GM23338 (cell line): ENCODE data around the gene BRICD5. TPM values are rescaled to one million over a fixed set of nuclear protein-coding genes. Genes with fewer than 3 reads are reported as not detected.

Experiments used
- ATAC-seq: fragments of 200-7000 bp; cut with Tn5 transposase; 3 replicates; pipeline ENCODE4 v1.9.1; 2020
- DNase-seq: peaks from one replicate; pipeline ENCODE4 v3.0.0-alpha.2; 2015; ENCODE audit warnings: low spot score
- H2AFZ ChIP-seq: fragments of 200-600 bp; sonication (generic); 2 replicates; pipeline ENCODE4 v1.8.0; 2016; ENCODE audit warnings: antibody characterized with exemption, mild to moderate bottlenecking, moderate library complexity
- H3F3A ChIP-seq: fragments of 200-600 bp; sonication (generic); replicated peaks from 2 replicates; pipeline ENCODE4 v1.8.0; 2017; ENCODE audit warnings: antibody characterized with exemption, mixed run types, low read depth
- H3K27ac ChIP-seq: fragments of 200-600 bp; sonication (generic); 2 replicates; pipeline ENCODE4 v1.6.1; 2016; ENCODE audit warnings: low read depth
- H3K27me3 ChIP-seq: fragments of 200-600 bp; sonication (generic); 2 replicates; pipeline ENCODE4 v1.8.0; 2016; ENCODE audit warnings: mild to moderate bottlenecking, mixed run types, moderate library complexity; ENCODE audit not compliant: insufficient read depth
- H3K36me3 ChIP-seq: fragments of 200-600 bp; sonication (generic); 2 replicates; pipeline ENCODE4 v1.8.0; 2016; ENCODE audit warnings: mild to moderate bottlenecking; ENCODE audit not compliant: insufficient read depth
- H3K4me1 ChIP-seq: fragments of 200-600 bp; sonication (generic); 2 replicates; pipeline ENCODE4 v1.8.0; 2016; ENCODE audit warnings: mild to moderate bottlenecking, moderate library complexity; ENCODE audit not compliant: insufficient read depth
- H3K4me2 ChIP-seq: fragments of 200-600 bp; sonication (generic); 2 replicates; pipeline ENCODE4 v1.7.1; 2017; ENCODE audit warnings: mixed run types
- H3K4me3 ChIP-seq: fragments of 200-600 bp; sonication (generic); 2 replicates; pipeline ENCODE4 v1.6.1; 2016; ENCODE audit warnings: mixed run types
- H3K79me2 ChIP-seq: fragments of 200-600 bp; sonication (generic); replicated peaks from 2 replicates; pipeline ENCODE4 v1.8.0; 2017; ENCODE audit warnings: mild to moderate bottlenecking; ENCODE audit not compliant: insufficient read depth
- H3K9me2 ChIP-seq: fragments of 200-600 bp; sonication (generic); 2 replicates; pipeline ENCODE4 v1.8.0; 2017; ENCODE audit not compliant: insufficient read depth
- H4K20me1 ChIP-seq: fragments of 200-600 bp; sonication (generic); replicated peaks from 2 replicates; pipeline ENCODE4 v1.8.0; 2017; ENCODE audit warnings: mild to moderate bottlenecking; ENCODE audit not compliant: insufficient read depth
- H3K27ac Mint-ChIP-seq: 2 replicates; pipeline ENCODE4 v1.8.0; 2020; ENCODE audit warnings: inconsistent platforms, mild to moderate bottlenecking, moderate library complexity, mixed read lengths
- H3K27me3 Mint-ChIP-seq: 3 replicates; pipeline ENCODE4 v1.8.0; 2022; ENCODE audit warnings: low read depth, mild to moderate bottlenecking, moderate library complexity, mixed read lengths, inconsistent platforms; ENCODE audit not compliant: insufficient read depth, poor library complexity
- H3K36me3 Mint-ChIP-seq: 3 replicates; pipeline ENCODE4 v1.8.0; 2021; ENCODE audit warnings: low read depth, mild to moderate bottlenecking, inconsistent platforms, moderate library complexity, mixed read lengths
- H3K4me1 Mint-ChIP-seq: 3 replicates; pipeline ENCODE4 v1.8.0; 2020; ENCODE audit warnings: mild to moderate bottlenecking, inconsistent platforms, mixed read lengths
- H3K4me3 Mint-ChIP-seq: 3 replicates; pipeline ENCODE4 v1.8.0; 2021; ENCODE audit warnings: moderate library complexity, mild to moderate bottlenecking, inconsistent platforms, mixed read lengths
- H3K9me3 Mint-ChIP-seq: 3 replicates; pipeline ENCODE4 v1.8.0; 2020; ENCODE audit warnings: moderate library complexity, mild to moderate bottlenecking, inconsistent platforms, mixed read lengths
- CREB1 ChIP-seq: fragments of 250-450 bp; sonication (Bioruptor Pico); IDR thresholded peaks from 2 replicates; pipeline ENCODE4 v1.5.0; 2020; ENCODE audit warnings: low read depth, mild to moderate bottlenecking, moderate library complexity
- EZH2 ChIP-seq: fragments of 200-600 bp; sonication (generic); IDR thresholded peaks from one replicate; pipeline ENCODE4 v1.8.0; 2017; ENCODE audit warnings: antibody characterized with exemption, mild to moderate bottlenecking, low read depth; ENCODE audit not compliant: unreplicated experiment
- EZH2phosphoT487 ChIP-seq: fragments of 200-600 bp; sonication (generic); IDR thresholded peaks from one replicate; pipeline ENCODE4 v1.8.1; 2018; ENCODE audit warnings: antibody characterized with exemption; ENCODE audit not compliant: unreplicated experiment
- JUNB ChIP-seq: IDR thresholded peaks from one replicate; pipeline ENCODE4 v1.6.1; 2016; ENCODE audit warnings: antibody characterized with exemption; ENCODE audit not compliant: unreplicated experiment
- NANOG ChIP-seq: IDR thresholded peaks from 2 replicates; pipeline ENCODE4 v1.6.1; 2016; ENCODE audit warnings: antibody characterized with exemption, borderline replicate concordance
- POLR2AphosphoS5 ChIP-seq: IDR thresholded peaks from 2 replicates; pipeline ENCODE4 v1.6.1; 2016; ENCODE audit warnings: antibody characterized with exemption, low read depth
- STAT1 ChIP-seq: IDR thresholded peaks from one replicate; pipeline ENCODE4 v1.6.1; 2016; ENCODE audit warnings: antibody characterized with exemption; ENCODE audit not compliant: unreplicated experiment
- ZNF114 ChIP-seq: fragments of 250-450 bp; sonication (Bioruptor Pico); IDR thresholded peaks from 2 replicates; pipeline ENCODE4 v1.5.0; 2020; ENCODE audit warnings: mild to moderate bottlenecking, moderate library complexity
- ZNF331 ChIP-seq: fragments of 250-450 bp; sonication (Bioruptor Pico); IDR thresholded peaks from 2 replicates; pipeline ENCODE4 v1.5.0; 2020; ENCODE audit warnings: low read depth, mild to moderate bottlenecking, moderate library complexity
- polyA plus RNA-seq: library from polyadenylated mRNA; unstranded; fragments of >200 nt; fragmentation: Nextera tagmentation; extraction: Ambion mirVana; gene quantifications from 2 replicates; pipeline ENCODE4 v1.2.1, GENCODE V29; 2016
- total RNA-seq: library from RNA; depleted of rRNA; stranded (reverse); fragments of >200 nt; shearing (Covaris generic); gene quantifications from 2 replicates; pipeline ENCODE4 v1.2.3, GENCODE V29; 2014
- TF ChIP-seq, protein P1 (sequence below): fragments of 250-450 bp; sonication (Bioruptor Pico); IDR thresholded peaks from 2 replicates; pipeline ENCODE4 v1.5.0; 2020; ENCODE audit warnings: mild to moderate bottlenecking, moderate library complexity
- TF ChIP-seq, protein P2 (sequence below): IDR thresholded peaks from one replicate; pipeline ENCODE4 v1.6.1; 2018; ENCODE audit warnings: antibody characterized with exemption; ENCODE audit not compliant: unreplicated experiment
- TF ChIP-seq, protein P3 (sequence below), 2 experiments: fragments of 200-600 bp in 1 of 2; sonication (generic) in 1 of 2; conservative IDR thresholded peaks; 2 replicates each; pipeline versions ENCODE4 v1.5.1 to v1.6.1; 2016 to 2017; ENCODE audit warnings: antibody characterized with exemption in 2 of 2, low read depth in 2 of 2, mild to moderate bottlenecking in 2 of 2, moderate library complexity in 1 of 2
- TF ChIP-seq, protein P4 (sequence below): IDR thresholded peaks from 2 replicates; pipeline ENCODE4 v1.6.1; 2016; ENCODE audit warnings: antibody characterized with exemption

The BRICD5 gene
- total and polyA plus RNA-seq, 2 experiments from 2014 or later: 5.3 to 6.3 TPM

DNA sequence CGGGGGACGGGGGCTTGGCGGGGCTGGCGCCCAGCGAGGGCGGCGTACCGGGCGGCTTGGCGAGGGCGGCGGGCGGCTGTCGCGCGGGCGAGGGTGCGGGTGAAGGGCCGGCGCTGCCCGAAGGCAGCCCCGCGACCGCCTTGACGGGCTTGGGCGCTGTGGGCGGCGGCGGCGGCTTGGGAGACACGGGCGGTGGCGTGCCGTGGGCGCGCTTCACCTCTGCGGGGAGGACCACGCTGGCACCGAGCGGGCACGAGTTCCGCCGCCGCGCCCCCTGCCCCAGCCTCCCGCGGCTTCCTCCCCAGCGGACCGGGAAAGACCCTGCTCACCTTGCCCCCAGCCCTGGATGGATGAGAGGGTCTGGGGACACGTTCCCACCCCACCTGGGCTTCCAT is 31.6 kb downstream of the BRICD5 start:
- H3F3A ChIP-seq: 0 out of 2 replicates have a peak, but pooled peaks cover 19% of the 10 kb centered on the region
- no peaks in the 10 kb centered on the region for H3K9me2 ChIP-seq
- DNase-seq (no peak), ATAC-seq (no peak)
- peaks cover 16% of the 10 kb centered on the region for H3K27me3 Mint-ChIP-seq
- H3K4me1 ChIP-seq: no peaks in the 10 kb centered on the region
- no peaks in the 10 kb centered on the region; the same call in 1 of the 2 replicates for H4K20me1 ChIP-seq
- H3K27ac ChIP-seq: no peak overlapping the region
- H3K4me3 ChIP-seq: 0 out of 2 replicates have a peak overlapping the region, but pooled peaks have one; percentile 30
- no peaks in the 10 kb centered on the region for H3K9me3 Mint-ChIP-seq
- no peak overlapping the region for H3K4me2 ChIP-seq
- H3K36me3 Mint-ChIP-seq: peaks cover 22% of the 10 kb centered on the region
- H3K4me1 Mint-ChIP-seq: peaks cover 6% of the 10 kb centered on the region
- H3K36me3 ChIP-seq: no peaks in the 10 kb centered on the region; the same call in 1 of the 2 replicates
- no peak overlapping the region for H3K4me3 Mint-ChIP-seq
- no peaks in the 10 kb centered on the region for H3K79me2 ChIP-seq
- no peaks in the 10 kb centered on the region for H3K27me3 ChIP-seq
- H2AFZ ChIP-seq: no peak overlapping the region
- no peak for TF ChIP-seq EZH2phosphoT487
- no peak for TF ChIP-seq NANOG
- TF ChIP-seq, protein P1, sequence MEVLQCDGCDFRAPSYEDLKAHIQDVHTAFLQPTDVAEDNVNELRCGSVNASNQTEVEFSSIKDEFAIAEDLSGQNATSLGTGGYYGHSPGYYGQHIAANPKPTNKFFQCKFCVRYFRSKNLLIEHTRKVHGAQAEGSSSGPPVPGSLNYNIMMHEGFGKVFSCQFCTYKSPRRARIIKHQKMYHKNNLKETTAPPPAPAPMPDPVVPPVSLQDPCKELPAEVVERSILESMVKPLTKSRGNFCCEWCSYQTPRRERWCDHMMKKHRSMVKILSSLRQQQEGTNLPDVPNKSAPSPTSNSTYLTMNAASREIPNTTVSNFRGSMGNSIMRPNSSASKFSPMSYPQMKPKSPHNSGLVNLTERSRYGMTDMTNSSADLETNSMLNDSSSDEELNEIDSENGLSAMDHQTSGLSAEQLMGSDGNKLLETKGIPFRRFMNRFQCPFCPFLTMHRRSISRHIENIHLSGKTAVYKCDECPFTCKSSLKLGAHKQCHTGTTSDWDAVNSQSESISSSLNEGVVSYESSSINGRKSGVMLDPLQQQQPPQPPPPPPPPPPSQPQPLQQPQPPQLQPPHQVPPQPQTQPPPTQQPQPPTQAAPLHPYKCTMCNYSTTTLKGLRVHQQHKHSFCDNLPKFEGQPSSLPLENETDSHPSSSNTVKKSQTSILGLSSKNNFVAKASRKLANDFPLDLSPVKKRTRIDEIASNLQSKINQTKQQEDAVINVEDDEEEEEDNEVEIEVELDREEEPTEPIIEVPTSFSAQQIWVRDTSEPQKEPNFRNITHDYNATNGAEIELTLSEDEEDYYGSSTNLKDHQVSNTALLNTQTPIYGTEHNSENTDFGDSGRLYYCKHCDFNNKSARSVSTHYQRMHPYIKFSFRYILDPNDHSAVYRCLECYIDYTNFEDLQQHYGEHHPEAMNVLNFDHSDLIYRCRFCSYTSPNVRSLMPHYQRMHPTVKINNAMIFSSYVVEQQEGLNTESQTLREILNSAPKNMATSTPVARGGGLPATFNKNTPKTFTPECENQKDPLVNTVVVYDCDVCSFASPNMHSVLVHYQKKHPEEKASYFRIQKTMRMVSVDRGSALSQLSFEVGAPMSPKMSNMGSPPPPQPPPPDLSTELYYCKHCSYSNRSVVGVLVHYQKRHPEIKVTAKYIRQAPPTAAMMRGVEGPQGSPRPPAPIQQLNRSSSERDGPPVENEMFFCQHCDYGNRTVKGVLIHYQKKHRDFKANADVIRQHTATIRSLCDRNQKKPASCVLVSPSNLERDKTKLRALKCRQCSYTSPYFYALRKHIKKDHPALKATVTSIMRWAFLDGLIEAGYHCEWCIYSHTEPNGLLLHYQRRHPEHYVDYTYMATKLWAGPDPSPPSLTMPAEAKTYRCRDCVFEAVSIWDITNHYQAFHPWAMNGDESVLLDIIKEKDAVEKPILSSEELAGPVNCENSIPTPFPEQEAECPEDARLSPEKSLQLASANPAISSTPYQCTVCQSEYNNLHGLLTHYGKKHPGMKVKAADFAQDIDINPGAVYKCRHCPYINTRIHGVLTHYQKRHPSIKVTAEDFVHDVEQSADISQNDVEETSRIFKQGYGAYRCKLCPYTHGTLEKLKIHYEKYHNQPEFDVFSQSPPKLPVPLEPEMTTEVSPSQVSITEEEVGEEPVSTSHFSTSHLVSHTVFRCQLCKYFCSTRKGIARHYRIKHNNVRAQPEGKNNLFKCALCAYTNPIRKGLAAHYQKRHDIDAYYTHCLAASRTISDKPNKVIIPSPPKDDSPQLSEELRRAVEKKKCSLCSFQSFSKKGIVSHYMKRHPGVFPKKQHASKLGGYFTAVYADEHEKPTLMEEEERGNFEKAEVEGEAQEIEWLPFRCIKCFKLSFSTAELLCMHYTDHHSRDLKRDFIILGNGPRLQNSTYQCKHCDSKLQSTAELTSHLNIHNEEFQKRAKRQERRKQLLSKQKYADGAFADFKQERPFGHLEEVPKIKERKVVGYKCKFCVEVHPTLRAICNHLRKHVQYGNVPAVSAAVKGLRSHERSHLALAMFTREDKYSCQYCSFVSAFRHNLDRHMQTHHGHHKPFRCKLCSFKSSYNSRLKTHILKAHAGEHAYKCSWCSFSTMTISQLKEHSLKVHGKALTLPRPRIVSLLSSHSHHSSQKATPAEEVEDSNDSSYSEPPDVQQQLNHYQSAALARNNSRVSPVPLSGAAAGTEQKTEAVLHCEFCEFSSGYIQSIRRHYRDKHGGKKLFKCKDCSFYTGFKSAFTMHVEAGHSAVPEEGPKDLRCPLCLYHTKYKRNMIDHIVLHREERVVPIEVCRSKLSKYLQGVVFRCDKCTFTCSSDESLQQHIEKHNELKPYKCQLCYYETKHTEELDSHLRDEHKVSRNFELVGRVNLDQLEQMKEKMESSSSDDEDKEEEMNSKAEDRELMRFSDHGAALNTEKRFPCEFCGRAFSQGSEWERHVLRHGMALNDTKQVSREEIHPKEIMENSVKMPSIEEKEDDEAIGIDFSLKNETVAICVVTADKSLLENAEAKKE (CRISPR knock-in tag): no peak
- no peak for TF ChIP-seq CREB1
- TF ChIP-seq, protein P2, sequence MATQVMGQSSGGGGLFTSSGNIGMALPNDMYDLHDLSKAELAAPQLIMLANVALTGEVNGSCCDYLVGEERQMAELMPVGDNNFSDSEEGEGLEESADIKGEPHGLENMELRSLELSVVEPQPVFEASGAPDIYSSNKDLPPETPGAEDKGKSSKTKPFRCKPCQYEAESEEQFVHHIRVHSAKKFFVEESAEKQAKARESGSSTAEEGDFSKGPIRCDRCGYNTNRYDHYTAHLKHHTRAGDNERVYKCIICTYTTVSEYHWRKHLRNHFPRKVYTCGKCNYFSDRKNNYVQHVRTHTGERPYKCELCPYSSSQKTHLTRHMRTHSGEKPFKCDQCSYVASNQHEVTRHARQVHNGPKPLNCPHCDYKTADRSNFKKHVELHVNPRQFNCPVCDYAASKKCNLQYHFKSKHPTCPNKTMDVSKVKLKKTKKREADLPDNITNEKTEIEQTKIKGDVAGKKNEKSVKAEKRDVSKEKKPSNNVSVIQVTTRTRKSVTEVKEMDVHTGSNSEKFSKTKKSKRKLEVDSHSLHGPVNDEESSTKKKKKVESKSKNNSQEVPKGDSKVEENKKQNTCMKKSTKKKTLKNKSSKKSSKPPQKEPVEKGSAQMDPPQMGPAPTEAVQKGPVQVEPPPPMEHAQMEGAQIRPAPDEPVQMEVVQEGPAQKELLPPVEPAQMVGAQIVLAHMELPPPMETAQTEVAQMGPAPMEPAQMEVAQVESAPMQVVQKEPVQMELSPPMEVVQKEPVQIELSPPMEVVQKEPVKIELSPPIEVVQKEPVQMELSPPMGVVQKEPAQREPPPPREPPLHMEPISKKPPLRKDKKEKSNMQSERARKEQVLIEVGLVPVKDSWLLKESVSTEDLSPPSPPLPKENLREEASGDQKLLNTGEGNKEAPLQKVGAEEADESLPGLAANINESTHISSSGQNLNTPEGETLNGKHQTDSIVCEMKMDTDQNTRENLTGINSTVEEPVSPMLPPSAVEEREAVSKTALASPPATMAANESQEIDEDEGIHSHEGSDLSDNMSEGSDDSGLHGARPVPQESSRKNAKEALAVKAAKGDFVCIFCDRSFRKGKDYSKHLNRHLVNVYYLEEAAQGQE: no peak
- TF ChIP-seq ZNF114: no peak
- TF ChIP-seq ZNF331 (CRISPR knock-in tag): no peak
- TF ChIP-seq EZH2: no peak
- no peak for TF ChIP-seq POLR2AphosphoS5
- TF ChIP-seq STAT1: no peak
- TF ChIP-seq, protein P3, sequence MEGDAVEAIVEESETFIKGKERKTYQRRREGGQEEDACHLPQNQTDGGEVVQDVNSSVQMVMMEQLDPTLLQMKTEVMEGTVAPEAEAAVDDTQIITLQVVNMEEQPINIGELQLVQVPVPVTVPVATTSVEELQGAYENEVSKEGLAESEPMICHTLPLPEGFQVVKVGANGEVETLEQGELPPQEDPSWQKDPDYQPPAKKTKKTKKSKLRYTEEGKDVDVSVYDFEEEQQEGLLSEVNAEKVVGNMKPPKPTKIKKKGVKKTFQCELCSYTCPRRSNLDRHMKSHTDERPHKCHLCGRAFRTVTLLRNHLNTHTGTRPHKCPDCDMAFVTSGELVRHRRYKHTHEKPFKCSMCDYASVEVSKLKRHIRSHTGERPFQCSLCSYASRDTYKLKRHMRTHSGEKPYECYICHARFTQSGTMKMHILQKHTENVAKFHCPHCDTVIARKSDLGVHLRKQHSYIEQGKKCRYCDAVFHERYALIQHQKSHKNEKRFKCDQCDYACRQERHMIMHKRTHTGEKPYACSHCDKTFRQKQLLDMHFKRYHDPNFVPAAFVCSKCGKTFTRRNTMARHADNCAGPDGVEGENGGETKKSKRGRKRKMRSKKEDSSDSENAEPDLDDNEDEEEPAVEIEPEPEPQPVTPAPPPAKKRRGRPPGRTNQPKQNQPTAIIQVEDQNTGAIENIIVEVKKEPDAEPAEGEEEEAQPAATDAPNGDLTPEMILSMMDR (conservative IDR thresholded peaks at IDR 0.05; ENCODE audit: low read depth in 2 of 2): no peak
- TF ChIP-seq, protein P4, sequence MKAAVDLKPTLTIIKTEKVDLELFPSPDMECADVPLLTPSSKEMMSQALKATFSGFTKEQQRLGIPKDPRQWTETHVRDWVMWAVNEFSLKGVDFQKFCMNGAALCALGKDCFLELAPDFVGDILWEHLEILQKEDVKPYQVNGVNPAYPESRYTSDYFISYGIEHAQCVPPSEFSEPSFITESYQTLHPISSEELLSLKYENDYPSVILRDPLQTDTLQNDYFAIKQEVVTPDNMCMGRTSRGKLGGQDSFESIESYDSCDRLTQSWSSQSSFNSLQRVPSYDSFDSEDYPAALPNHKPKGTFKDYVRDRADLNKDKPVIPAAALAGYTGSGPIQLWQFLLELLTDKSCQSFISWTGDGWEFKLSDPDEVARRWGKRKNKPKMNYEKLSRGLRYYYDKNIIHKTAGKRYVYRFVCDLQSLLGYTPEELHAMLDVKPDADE: no peak
- TF ChIP-seq JUNB: no peak
- no peak overlapping the region for H3K27ac Mint-ChIP-seq
